Activated naive CD8-positive, alpha-beta T cell treated with anti-CD3 and anti-CD28 coated beads, Interleukin-2, amount 50 U/mL, for 24 hours (primary cell): ENCODE results near the gene SORCS2.

Source experiments
- ATAC-seq: fragments of 150-1000 bp; cut with Tn5 transposase; one replicate; pipeline ENCODE4 v1.10.0; 2021
- DNase-seq: peaks from one replicate; pipeline ENCODE4 v3.0.0; 2021
- H3K27ac Mint-ChIP-seq: one replicate; pipeline ENCODE4 v1.8.0; 2021; ENCODE audit warnings: mild to moderate bottlenecking, mixed read lengths
- H3K27me3 Mint-ChIP-seq: one replicate; pipeline ENCODE4 v1.8.0; 2021; ENCODE audit warnings: mixed read lengths
- H3K36me3 Mint-ChIP-seq: one replicate; pipeline ENCODE4 v1.8.0; 2021; ENCODE audit warnings: low read depth, mixed read lengths
- H3K4me1 Mint-ChIP-seq: one replicate; pipeline ENCODE4 v1.8.0; 2021; ENCODE audit warnings: mixed read lengths
- H3K4me3 Mint-ChIP-seq: one replicate; pipeline ENCODE4 v1.8.0; 2021; ENCODE audit warnings: mild to moderate bottlenecking, moderate library complexity, mixed read lengths
- H3K9me3 Mint-ChIP-seq: one replicate; pipeline ENCODE4 v1.8.0; 2021; ENCODE audit warnings: mixed read lengths

SORCS2 gene

GRCh38 chr4:7710576-7711306 is 518.4 kb downstream of the SORCS2 start:
- Mint-ChIP-seq H3K9me3 (no peaks in the 10 kb centered on the region), H3K4me1 (no peaks in the 10 kb centered on the region), H3K27me3 (no peaks in the 10 kb centered on the region), H3K27ac (no peak overlapping the region), H3K4me3 (no peak overlapping the region), H3K36me3 (no peaks in the 10 kb centered on the region)
- no peak for ATAC-seq
- DNase-seq = no peak

- Mint-ChIP-seq H3K27ac (no peak overlapping the region), H3K36me3 (no peaks in the 10 kb centered on the region), H3K9me3 (no peaks in the 10 kb centered on the region), H3K27me3 (peaks cover 3% of the 10 kb centered on the region), H3K4me3 (no peak overlapping the region), H3K4me1 (no peaks in the 10 kb centered on the region)
- DNase-seq (no peak), ATAC-seq (no peak)
Measured at GRCh38 chr4:7711307-7711963, 519.1 kb downstream of the SORCS2 start.

DNA sequence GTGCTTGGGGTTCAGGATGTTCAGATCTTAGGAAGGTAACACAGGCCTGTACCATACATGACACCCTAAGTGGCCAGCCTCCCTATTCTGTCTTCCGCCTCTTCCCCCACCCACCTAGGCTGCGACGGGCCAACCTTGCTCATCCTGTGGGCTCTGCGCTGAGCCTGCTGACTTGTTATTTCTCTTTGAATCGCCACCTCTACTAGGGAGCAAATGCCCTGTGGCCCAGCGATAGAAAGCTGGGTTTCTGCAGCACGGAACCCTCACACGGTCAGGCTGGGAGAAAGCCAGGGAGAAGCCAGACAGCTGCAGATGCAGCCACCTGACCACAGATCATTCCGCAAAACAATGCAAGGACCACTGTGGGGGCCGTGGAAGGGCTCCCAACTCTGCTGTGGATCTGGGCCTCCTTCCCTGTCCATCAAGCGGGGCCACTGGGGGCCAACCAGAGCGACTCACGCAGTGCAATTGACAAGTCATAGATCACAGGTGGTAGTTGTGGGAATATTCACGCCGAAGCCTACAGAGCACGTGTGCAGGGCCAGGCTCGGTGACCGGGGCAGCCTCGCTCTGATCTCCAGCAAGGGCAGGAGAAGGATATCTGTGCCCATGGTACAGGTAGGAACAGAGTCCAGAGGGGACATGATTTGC is 519.8 kb downstream of the SORCS2 start:
- ATAC-seq = no peak
- Mint-ChIP-seq H3K9me3 (no peaks in the 10 kb centered on the region), H3K27me3 (peaks cover 5% of the 10 kb centered on the region), H3K36me3 (no peaks in the 10 kb centered on the region), H3K4me1 (no peaks in the 10 kb centered on the region), H3K4me3 (no peak overlapping the region), H3K27ac (no peak overlapping the region)
- no peak for DNase-seq

DNA sequence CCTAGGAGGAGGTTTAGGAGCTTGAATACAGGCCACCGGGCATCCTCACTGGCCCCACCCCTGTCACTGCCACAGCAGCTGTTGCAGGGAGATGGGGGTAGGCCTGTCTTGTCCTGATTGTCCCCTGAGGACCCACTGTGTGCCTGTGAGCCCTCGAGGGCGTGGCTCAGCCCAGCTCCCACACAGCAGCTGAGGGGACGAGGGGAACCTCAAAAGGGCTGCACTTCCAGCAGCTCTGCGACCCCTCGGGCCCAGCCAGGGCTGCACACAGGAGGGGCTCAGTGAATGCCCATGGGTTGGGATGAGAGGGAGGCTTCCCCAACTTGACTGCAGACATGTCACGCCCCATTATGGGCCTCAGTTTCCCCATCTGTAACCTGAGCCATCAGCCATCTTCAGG is 521.4 kb downstream of the SORCS2 start:
- H3K27me3 Mint-ChIP-seq = peaks cover 7% of the 10 kb centered on the region
- ATAC-seq = no peak
- H3K36me3 Mint-ChIP-seq = no peaks in the 10 kb centered on the region
- no peak overlapping the region for H3K27ac Mint-ChIP-seq
- H3K4me1 Mint-ChIP-seq = no peaks in the 10 kb centered on the region
- no peak overlapping the region for H3K4me3 Mint-ChIP-seq
- no peaks in the 10 kb centered on the region for H3K9me3 Mint-ChIP-seq
- DNase-seq = no peak

- Mint-ChIP-seq H3K27ac (no peak overlapping the region), H3K4me1 (no peaks in the 10 kb centered on the region), H3K27me3 (peaks cover 7% of the 10 kb centered on the region), H3K36me3 (no peaks in the 10 kb centered on the region), H3K9me3 (no peaks in the 10 kb centered on the region), H3K4me3 (no peak overlapping the region)
- DNase-seq = no peak
- ATAC-seq = no peak
Measured at GRCh38 chr4:7714176-7714575, 521.8 kb downstream of the SORCS2 start.

GRCh38 chr4:7714738-7715137 is 522.4 kb downstream of the SORCS2 start:
- H3K4me3 Mint-ChIP-seq = no peak overlapping the region
- H3K27ac Mint-ChIP-seq = no peak overlapping the region
- ATAC-seq (no peak), DNase-seq (no peak)
- H3K9me3 Mint-ChIP-seq = no peaks in the 10 kb centered on the region
- no peaks in the 10 kb centered on the region for H3K4me1 Mint-ChIP-seq
- no peaks in the 10 kb centered on the region for H3K36me3 Mint-ChIP-seq
- H3K27me3 Mint-ChIP-seq = peaks cover 8% of the 10 kb centered on the region

DNA sequence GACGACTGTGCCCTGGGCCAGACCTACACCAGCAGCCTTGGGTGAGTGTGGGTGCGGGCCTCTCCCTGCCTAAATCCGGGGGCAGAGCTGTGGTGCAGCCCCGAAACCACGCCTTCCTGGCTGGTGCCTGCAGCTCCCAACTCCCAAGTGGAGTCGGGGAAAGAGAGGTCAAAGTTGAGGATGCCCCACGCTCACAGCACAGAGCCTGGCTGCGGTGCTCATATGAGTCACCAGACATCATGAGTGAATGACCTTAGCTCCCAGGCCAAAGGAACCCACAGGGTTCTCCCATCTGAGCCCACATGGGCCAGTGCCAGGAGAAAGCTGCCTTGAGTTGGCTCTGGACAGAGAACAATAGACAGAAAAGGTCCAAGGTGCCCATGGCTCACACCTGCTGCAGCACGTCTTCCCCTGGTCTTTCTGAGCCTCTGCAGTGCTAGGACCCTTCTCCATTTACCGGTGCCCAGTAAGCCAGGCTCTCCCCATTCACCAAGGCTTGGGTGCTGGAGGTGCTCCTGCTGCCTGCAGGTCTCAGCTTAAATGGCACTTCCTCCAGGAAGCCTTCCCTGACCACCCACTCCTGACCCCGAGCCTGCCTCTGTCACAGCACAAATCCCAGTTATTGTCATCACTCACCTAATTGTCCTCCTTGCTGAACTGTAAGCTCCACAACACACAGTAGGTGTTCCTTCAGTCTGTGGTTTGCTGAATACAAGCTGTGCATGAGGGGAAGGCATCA is 523.1 kb downstream of the SORCS2 start:
- no peak overlapping the region for H3K27ac Mint-ChIP-seq
- peaks cover 13% of the 10 kb centered on the region for H3K27me3 Mint-ChIP-seq
- DNase-seq = no peak
- no peak overlapping the region for H3K4me3 Mint-ChIP-seq
- no peaks in the 10 kb centered on the region for H3K36me3 Mint-ChIP-seq
- ATAC-seq = no peak
- H3K9me3 Mint-ChIP-seq = no peaks in the 10 kb centered on the region
- H3K4me1 Mint-ChIP-seq = no peaks in the 10 kb centered on the region

DNA sequence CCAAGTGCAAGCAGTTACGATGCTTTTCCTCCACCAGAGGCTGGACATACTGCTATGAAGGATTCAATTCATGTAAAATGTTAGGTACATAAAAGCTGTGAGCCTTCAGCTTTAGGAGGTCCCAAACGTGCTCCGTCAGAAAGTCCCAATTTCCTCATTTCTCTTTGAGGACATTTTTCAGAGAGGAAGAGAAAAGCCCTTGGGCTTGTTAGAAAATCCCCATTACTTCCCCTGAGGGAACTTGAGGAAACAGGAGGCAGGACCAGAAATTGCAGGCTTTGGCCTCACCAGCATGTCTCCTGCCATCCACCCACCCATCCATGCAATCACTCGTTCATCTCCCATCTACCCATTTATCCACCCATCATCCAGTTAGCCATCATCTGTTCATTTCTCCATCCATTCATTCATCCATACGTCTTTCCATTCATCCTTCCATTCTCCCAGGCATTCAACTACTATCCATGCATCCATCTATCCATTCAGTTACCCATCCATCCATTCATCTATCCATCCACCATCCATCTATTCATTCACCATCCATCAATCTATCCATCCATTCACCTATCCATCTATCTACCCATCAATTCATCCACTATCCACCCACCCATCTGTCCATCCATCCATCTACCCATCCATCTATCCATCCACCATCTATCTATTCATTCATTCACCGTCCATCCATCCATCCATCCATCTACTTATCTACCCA is 523.8 kb downstream of the SORCS2 start:
- no peak for DNase-seq
- no peaks in the 10 kb centered on the region for H3K4me1 Mint-ChIP-seq
- no peaks in the 10 kb centered on the region for H3K9me3 Mint-ChIP-seq
- no peaks in the 10 kb centered on the region for H3K36me3 Mint-ChIP-seq
- H3K27ac Mint-ChIP-seq = no peak overlapping the region
- H3K4me3 Mint-ChIP-seq = no peak overlapping the region
- peaks cover 15% of the 10 kb centered on the region for H3K27me3 Mint-ChIP-seq
- ATAC-seq = no peak

GRCh38 chr4:7717161-7717560 is 524.8 kb downstream of the SORCS2 start:
- no peak for ATAC-seq
- Mint-ChIP-seq H3K27me3 (peaks cover 15% of the 10 kb centered on the region), H3K4me1 (no peaks in the 10 kb centered on the region), H3K27ac (no peak overlapping the region), H3K9me3 (no peaks in the 10 kb centered on the region), H3K4me3 (no peak overlapping the region), H3K36me3 (no peaks in the 10 kb centered on the region)
- DNase-seq = no peak

GRCh38 chr4:7717946-7718490 is 525.7 kb downstream of the SORCS2 start:
- H3K27me3 Mint-ChIP-seq = peaks cover 15% of the 10 kb centered on the region
- no peaks in the 10 kb centered on the region for H3K4me1 Mint-ChIP-seq
- no peak for ATAC-seq
- H3K36me3 Mint-ChIP-seq = no peaks in the 10 kb centered on the region
- no peak for DNase-seq
- H3K27ac Mint-ChIP-seq = no peak overlapping the region
- no peak overlapping the region for H3K4me3 Mint-ChIP-seq
- H3K9me3 Mint-ChIP-seq = no peaks in the 10 kb centered on the region

DNA sequence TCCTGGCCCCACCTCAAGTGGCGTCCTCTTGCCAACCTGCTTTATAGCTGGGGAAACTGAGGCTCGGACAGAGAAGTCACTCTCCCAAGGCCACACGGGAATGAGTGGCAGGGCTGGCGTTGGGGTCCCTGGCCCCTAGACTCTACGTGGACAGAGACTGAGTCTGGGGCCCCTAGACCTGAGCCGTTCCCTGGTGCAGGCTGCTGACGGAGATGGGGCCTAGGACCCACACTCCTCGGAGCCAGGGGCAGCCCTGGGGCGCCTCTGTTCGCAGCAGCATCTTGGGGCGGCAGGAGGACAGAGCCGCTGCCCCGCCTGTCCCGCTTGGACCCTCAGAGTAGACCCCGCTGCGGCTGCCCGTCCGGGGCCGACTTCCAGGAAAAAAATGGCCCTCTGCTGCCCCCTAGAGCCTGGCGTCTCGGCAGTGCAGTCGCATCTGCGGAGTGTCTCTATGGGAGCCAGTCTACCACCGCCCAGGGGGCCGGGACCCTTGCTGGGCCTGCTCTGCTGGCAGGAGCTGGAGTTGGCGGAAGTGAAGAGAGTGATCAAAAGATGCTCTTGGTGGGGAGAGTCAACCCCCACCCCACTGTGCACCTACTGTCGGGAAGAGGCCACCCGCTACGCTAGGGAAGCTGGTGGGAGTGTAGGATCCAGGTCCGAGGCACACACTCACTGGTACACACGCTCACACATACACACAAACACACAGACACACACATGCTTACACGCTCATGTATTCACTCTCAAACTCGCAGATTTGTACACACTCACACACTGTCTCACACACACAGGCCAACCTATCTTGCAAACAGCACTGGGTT is 527.2 kb downstream of the SORCS2 start:
- no peaks in the 10 kb centered on the region for H3K4me1 Mint-ChIP-seq
- H3K9me3 Mint-ChIP-seq = peaks cover 6% of the 10 kb centered on the region
- H3K27ac Mint-ChIP-seq = no peak overlapping the region
- no peak overlapping the region for H3K4me3 Mint-ChIP-seq
- no peak for ATAC-seq
- H3K27me3 Mint-ChIP-seq = peaks cover 18% of the 10 kb centered on the region
- H3K36me3 Mint-ChIP-seq = no peaks in the 10 kb centered on the region
- peak; percentile 76 for DNase-seq

- Mint-ChIP-seq H3K4me1 (no peaks in the 10 kb centered on the region), H3K36me3 (no peaks in the 10 kb centered on the region), H3K4me3 (no peak overlapping the region), H3K9me3 (peaks cover 8% of the 10 kb centered on the region), H3K27ac (no peak overlapping the region), H3K27me3 (peaks cover 14% of the 10 kb centered on the region)
- ATAC-seq = no peak
- no peak for DNase-seq
Measured at GRCh38 chr4:7721984-7722551, 529.7 kb downstream of the SORCS2 start.

DNA sequence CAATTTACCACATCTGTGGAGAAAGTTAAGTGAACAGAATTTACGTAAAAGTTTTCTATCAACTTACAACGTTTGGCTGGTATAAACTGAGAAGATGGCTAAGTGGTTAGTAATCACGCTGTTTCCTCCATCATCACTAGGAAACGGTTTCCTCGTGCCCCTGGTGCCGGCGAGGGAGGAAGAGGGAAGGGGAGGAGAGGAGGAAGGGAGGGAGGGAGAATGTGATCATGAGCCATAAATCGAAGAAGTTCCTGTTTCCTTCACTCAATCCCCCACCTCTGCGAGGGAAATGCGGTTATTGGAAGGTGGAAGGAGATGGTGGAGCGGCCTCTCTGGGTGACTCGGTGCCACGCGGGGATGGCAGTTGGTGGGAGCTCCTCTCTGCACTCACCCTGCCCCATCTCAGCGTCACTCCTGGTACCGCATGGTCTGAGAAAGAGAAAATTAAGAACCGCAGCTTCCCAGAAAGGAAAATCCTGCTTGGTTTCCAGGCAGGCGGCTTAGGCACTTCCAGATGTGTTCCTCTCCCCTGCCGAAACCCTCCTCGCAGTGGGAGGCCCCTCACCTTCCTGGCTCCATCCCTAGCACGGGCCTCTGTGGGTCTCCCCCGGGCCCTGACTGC is 530.5 kb downstream of the SORCS2 start:
- Mint-ChIP-seq H3K36me3 (no peaks in the 10 kb centered on the region), H3K27ac (no peak overlapping the region), H3K27me3 (peaks cover 11% of the 10 kb centered on the region), H3K9me3 (peaks cover 8% of the 10 kb centered on the region), H3K4me1 (no peaks in the 10 kb centered on the region), H3K4me3 (no peak overlapping the region)
- no peak for ATAC-seq
- DNase-seq = no peak
